Psoas muscle (tissue), 8 donors: Measurements from ENCODE around the gene USP43. TPM values are rescaled to one million over a fixed set of nuclear protein-coding genes. Genes with fewer than 3 reads are reported as not detected.

Experiments
- ATAC-seq, 4 donors: fragments of 200-7000 bp; cut with Tn5 transposase; one replicate each; pipeline ENCODE4 v1.9.1; 2020; ENCODE audit warnings: moderate library complexity in 3 of 4, mild to moderate bottlenecking in 2 of 4
- DNase-seq, 2 donors: peaks; one replicate each; pipeline ENCODE4 v3.0.0-alpha.2; 2020
- H3K27ac ChIP-seq: fragments of 200-600 bp; one replicate; pipeline ENCODE4 v1.8.0; 2022
- H3K27me3 ChIP-seq, 3 donors: fragments of 200-600 bp in 1 of 3; one replicate each; pipeline versions ENCODE4 v1.6.1 to v1.8.0; 2013 to 2022; ENCODE audit warnings: low read length in 2 of 3, mild to moderate bottlenecking in 2 of 3, moderate library complexity in 1 of 3; ENCODE audit not compliant: insufficient read depth in 3 of 3
- H3K36me3 ChIP-seq, 2 donors: fragments of 200-600 bp in 1 of 2; one replicate each; pipeline versions ENCODE4 v1.6.1 to v1.8.0; 2013 to 2022; ENCODE audit warnings: low read depth in 1 of 2, mild to moderate bottlenecking in 1 of 2, moderate library complexity in 1 of 2; ENCODE audit not compliant: insufficient read depth in 1 of 2
- H3K4me1 ChIP-seq: fragments of 200-600 bp; one replicate; pipeline ENCODE4 v1.8.0; 2022
- H3K4me3 ChIP-seq: fragments of 200-600 bp; one replicate; pipeline ENCODE4 v1.8.0; 2022; ENCODE audit warnings: mild to moderate bottlenecking
- H3K9me3 ChIP-seq: fragments of 200-600 bp; one replicate; pipeline ENCODE4 v1.8.0; 2022
- CTCF ChIP-seq: fragments of 200-600 bp; IDR thresholded peaks from one replicate; pipeline ENCODE4 v1.8.0; 2022; ENCODE audit warnings: antibody characterized with exemption
- WGBS, 3 donors: extraction: QIAGEN DNeasy Blood & Tissue Kit; methylation state at CpG; one replicate each; pipeline versions ENCODE4 v1.1.6 to v1.1.7; 2013; 5-methylcytosine and 5-hydroxymethylcytosine counted together
- intact Hi-C, 2 donors: fragments of 100-400 bp; cut with DNase I; formaldehyde crosslinking; loops; one replicate each; pipeline versions ENCODE4 v1.11.0 to v1.14.2; 2022
- polyA plus RNA-seq, 3 donors: library from polyadenylated mRNA; stranded (reverse); fragments of 200-250 nt; gene quantifications; one replicate each; pipeline ENCODE4 v1.2.3, GENCODE V29; 2013
- total RNA-seq, 4 donors: library from RNA; stranded (reverse); fragmentation: NEBNext Ultra II Directional in 2 of 4; extraction: Animal tissue kit (Norgen Biotek cat#: 25700) in 2 of 4; gene quantifications; one replicate each; pipeline versions ENCODE4 v1.2.1 to v1.2.4, GENCODE V29; 2021 to 2023
- donor health status: healthy with polysubstance abuse.
- donor health status: DM: no; HTN: no; CAD: no; lungs with moderate emphysema.
- donor health status: Bipolar disorder and iron deficiency.
- donor health status: healthy.
- donor health status: DM: yes; HTN: yes; CAD: no.
- donor health status: DM: no; HTN: no; CAD: no.
- donor health status: DM: no; HTN: no; CAD: no.
- donor health status: DM: yes; HTN: yes; CAD: no.

Gene USP43
- total and polyA plus RNA-seq, 7 donors, result 0.01 to 0.06 (median 0.04) TPM; not detected in 4

GRCh38 chr17:9676084-9676483 is 30.8 kb downstream of the USP43 start:
- H3K27me3 ChIP-seq, result no peaks in the 10 kb centered on the region
- no peaks in the 10 kb centered on the region for H3K4me1 ChIP-seq
- H3K4me3 ChIP-seq, result no peak overlapping the region
- H3K9me3 ChIP-seq, result peaks cover 15% of the 10 kb centered on the region
- intact Hi-C loops, result no loop called here
- no peak overlapping the region for H3K27ac ChIP-seq
- ATAC-seq (no peak), DNase-seq (no peak)
- TF ChIP-seq CTCF, result no peak
- H3K36me3 ChIP-seq, result no peaks in the 10 kb centered on the region
- 76 to 82% (median 81%) methylated on average over 4 of the region's 4 CpGs for WGBS, 3 donors

DNA sequence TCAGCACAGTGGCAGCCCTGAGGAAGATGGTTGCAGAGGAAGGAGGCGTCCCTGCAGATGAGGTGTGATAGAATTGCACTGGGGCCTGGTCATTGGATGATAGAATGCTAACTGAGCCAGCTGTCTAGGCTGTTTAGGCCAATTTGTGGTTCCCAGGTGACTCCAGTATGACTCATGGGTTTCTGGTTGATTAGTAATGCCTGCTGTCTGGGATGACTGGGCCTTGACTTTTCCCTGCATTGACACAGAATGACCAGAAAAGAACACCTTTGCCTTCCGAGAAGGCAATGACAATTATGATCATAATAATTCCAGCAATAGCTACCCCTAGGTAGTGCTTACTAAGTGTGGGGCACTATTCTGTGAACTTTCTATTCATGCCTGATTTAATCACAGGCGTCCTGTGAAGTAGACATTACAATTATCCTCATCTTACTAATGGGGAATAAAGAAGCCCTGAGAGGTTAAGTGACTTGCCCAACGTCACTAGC is 31.5 kb downstream of the USP43 start:
- Histone ChIP-seq H3K27ac (no peak overlapping the region), H3K36me3 (no peaks in the 10 kb centered on the region), H3K9me3 (peaks cover 15% of the 10 kb centered on the region), H3K4me1 (no peaks in the 10 kb centered on the region), H3K27me3 (no peaks in the 10 kb centered on the region), H3K4me3 (no peak overlapping the region)
- no peak for ATAC-seq
- intact Hi-C loops, result no loop called here
- TF ChIP-seq CTCF, result no peak
- WGBS, 3 donors, result 81 to 88% (median 82%) methylated on average over 4 of the region's 4 CpGs
- no peak for DNase-seq

DNA sequence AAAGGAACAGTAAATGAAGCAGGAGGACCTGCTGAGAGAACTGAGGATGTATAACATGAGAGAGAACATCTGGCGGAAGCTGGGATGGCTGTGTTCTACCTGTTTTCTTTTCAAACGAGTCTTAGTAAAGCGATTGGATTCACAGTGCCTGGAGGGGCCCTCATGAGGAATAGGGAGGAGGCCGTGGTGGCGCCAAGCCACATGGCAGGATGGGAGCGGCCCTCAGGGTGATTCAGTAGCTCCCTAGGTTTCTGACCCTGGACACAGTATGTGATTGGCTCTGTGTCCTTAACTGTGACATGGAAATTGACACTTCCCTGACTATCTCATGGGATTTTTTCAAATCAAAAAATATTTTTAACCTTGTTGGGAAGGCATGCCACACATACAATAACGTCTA is 32.1 kb downstream of the USP43 start:
- Histone ChIP-seq H3K4me1 (no peaks in the 10 kb centered on the region), H3K36me3 (no peaks in the 10 kb centered on the region), H3K4me3 (no peak overlapping the region), H3K27me3 (no peaks in the 10 kb centered on the region), H3K9me3 (peaks cover 15% of the 10 kb centered on the region), H3K27ac (no peak overlapping the region)
- intact Hi-C loops, result no loop called here
- ATAC-seq, result no peak
- WGBS, 3 donors, result 76 to 78% (median 76%) methylated on average over 7 of the region's 7 CpGs
- no peak for DNase-seq
- TF ChIP-seq CTCF, result no peak

DNA sequence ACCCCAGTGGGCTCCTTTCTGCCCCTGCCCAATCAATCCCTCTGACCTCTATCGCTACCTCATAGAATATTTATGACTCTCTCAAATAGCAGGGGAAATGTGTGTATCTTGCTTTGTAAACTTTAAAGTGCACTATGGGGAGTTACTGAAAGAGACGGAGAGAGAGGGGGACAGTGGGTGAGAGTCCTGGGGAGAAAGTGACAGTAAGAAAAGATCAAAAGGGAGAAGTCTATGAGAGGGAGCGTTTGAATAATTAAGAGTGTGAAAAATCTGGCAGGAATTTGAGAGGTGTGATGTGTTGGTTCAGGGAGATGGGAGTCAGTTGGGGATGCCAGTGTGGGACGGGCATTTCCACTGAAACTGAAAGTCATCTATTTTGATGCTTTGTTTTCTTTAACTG is 32.6 kb downstream of the USP43 start:
- DNase-seq (no peak), ATAC-seq (no peak)
- Histone ChIP-seq H3K27me3 (no peaks in the 10 kb centered on the region), H3K4me1 (no peaks in the 10 kb centered on the region), H3K4me3 (no peak overlapping the region), H3K9me3 (peaks cover 15% of the 10 kb centered on the region), H3K27ac (no peak overlapping the region), H3K36me3 (no peaks in the 10 kb centered on the region)
- TF ChIP-seq CTCF, result no peak
- 62% methylated on average over 4 of the region's 4 CpGs for WGBS, 3 donors
- intact Hi-C loops, result no loop called here

DNA sequence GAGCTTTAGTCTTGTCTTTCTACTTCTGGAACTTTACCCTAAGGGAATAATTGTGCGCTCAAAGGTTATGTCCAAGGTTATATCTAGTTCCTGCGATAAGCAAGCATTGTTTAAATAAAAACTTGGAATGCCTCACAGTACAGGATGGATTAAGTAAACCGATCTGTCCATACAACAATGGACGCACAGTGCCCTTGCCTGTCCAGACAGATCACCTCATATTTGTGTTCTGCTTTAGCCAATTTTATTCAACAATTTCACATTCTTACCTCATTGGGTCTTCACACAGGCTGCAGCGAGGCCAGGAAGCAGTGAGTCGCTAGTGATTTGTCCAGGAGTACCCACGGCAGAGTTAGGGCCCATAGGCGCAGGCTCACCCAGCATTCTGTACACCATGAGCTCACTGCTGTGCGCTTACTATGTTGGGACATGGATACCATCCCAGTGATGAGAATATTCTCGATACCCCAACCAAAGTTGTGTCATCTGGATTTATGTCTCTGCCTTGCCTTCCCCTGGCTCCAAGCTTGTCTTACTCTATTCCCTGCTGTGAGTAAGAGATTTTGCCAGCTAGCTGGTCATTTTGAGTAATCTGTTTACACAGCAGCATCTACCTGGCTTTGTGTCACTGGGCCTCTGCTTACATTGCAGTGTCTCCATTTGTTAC is 39.8 kb downstream of the USP43 start:
- Histone ChIP-seq H3K27ac (no peak overlapping the region), H3K27me3 (no peaks in the 10 kb centered on the region), H3K36me3 (no peaks in the 10 kb centered on the region), H3K4me1 (no peaks in the 10 kb centered on the region), H3K9me3 (peaks cover 5% of the 10 kb centered on the region), H3K4me3 (no peak overlapping the region)
- DNase-seq (no peak), ATAC-seq (no peak)
- intact Hi-C loops, result no loop called here
- no peak for TF ChIP-seq CTCF
- 77 to 80% (median 78%) methylated on average over 10 of the region's 10 CpGs for WGBS, 3 donors
